LNCaP clone FGC (cell line): Measurements from ENCODE around the gene TTC39A.

ENCODE experiments used
- DNase-seq: peaks from one replicate; pipeline ENCODE4 v3.0.0-alpha.2; 2011; ENCODE audit warnings: low read depth
- H3K4me3 ChIP-seq: 2 replicates; pipeline ENCODE4 v1.5.1; 2011; ENCODE audit warnings: mild to moderate bottlenecking, low read depth, low read length, control low read depth
- CTCF ChIP-seq: IDR thresholded peaks from 2 replicates; pipeline ENCODE4 v1.5.1; 2012; ENCODE audit warnings: mild to moderate bottlenecking; ENCODE audit not compliant: control insufficient read depth, insufficient read depth; ENCODE audit errors: extremely low read depth

TTC39A gene

DNA sequence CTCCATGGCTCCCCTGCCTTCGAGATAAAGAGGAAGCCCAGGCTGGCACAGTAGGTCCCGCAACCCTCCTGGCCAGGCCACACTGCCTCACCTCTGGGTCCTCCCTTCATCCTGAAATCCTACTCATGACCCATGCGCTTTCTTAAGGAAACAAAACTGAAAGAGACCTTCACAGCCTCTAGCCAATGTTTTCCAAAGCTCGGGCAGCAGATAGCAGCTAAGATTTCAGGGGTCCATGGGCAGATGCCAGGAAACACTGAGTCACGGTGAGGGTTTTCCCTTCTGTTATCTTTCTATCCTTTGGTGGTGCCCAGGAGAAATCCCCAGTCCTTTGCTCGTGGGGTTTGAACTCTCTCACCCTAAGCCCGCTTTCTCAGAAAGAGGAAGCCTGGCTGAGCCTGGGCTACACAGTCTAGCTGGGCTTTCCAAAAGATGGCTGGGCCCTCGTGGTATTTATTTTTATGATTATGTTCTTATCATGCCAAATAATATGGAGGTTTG, 26.6 kb downstream of the TTC39A start:
- H3K4me3 ChIP-seq: no peak overlapping the region
- no peak for DNase-seq
- no peak for TF ChIP-seq CTCF

DNA sequence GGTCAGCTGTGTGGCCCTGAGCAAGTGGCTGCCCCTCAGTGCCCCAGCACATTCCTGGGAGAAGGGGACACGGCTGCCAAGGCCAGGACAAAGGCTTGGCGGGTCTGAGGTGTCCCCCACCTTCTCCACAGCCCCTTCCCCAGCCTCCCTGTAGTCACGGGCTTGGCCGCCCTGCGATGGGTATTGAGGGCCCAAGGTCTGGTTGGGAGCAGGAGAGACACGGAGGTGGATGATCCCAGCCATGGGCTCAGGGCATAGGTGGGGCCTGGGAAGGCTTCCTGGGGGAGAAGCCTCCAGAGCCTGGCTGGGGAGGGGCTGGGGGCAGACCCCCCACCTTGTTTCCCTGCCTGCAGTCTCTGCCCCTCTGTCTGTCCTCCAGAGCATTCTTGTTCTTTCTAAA, 27.0 kb downstream of the TTC39A start:
- no peak for DNase-seq
- H3K4me3 ChIP-seq: no peak overlapping the region
- TF ChIP-seq CTCF: no peak

DNA sequence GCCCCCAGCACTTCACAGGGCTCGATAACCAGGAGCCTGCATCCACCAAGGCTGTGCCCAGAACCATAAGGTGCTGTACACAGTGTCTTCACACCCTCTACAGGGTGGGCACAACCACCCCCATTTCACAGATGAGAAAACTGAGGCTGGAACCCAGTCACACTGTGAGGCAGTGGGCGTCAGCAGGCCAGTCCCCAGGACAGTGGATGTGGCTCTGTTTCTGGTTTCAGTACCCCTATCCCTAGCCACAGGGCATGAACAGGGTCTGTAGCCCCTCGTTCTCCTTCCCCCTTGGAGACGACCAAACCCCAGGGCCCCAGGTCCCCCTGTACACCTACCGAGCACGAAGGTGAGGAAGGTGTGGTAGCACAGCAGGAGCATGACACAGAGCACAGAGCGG, 27.6 kb downstream of the TTC39A start:
- no peak overlapping the region for H3K4me3 ChIP-seq
- no peak for TF ChIP-seq CTCF
- no peak for DNase-seq

- no peak overlapping the region for H3K4me3 ChIP-seq
- no peak for DNase-seq
- no peak for TF ChIP-seq CTCF
Measured at GRCh38 chr1:51302270-51302669, 28.1 kb downstream of the TTC39A start.

DNA sequence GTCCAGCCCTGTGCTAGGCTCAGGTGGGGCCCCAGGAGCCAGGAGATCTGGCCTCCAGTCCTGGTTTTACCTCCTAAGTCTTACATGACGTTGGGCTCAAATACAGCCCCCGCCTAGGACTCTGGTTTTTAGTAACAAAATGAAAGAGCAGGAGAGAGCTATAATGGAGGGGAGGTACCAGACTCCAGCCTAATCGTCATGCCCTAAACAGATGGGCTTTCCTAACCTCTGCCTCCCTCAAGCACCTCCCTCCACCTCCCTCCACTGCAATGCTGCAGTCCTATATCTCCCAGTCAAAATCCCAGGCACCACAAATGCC, 28.6 kb downstream of the TTC39A start:
- no peak for DNase-seq
- H3K4me3 ChIP-seq: no peak overlapping the region
- TF ChIP-seq CTCF: no peak

DNA sequence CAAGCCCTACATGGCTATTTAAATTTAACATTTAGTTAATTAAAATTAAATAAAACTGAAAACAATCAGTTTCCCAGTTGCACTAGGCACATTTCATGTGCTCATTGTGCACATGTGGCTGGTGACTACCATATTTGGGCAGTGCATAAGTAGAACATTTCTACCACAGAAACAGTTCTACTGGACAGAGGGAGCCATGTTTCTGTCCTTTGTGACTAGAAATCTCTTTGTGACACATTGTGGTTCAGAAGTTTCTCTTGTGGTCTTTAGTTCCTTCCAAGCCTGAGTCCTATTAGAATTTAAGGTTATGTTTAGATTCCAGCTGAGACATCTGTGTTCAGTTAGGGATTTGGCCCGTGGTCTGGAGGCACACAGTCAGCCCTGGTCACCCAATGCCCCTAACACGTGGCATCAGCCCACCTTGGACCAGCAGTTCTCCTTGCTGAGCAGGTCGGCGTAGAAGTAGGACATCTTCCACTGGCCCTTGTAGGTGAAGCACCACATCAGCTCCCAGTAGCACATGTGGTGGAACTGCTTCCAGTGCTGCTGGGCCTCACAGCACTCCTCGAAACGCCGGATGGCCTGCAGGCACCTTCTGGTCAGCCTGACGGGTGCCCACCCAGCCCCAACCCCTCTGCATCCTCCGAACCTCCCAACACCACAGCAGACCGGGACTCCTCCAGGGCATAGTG, 29.1 kb downstream of the TTC39A start:
- TF ChIP-seq CTCF: no peak
- no peak for DNase-seq

More for the DNA sequence above, 29.1 kb downstream of the TTC39A start:
- no peak overlapping the region for H3K4me3 ChIP-seq
